T-helper 9 cell (primary cell): ENCODE measurements around the gene MSANTD1.
A peak's percentile ranks its signal among the peaks of the same experiment; 100 is the strongest.
"Not testable (repeated sequence)": the region's sequence is repeated elsewhere in the genome, so short reads cannot be mapped to it uniquely, and the experiment has no call there.

Experiments used
- DNase-seq: peaks from one replicate; pipeline ENCODE4 v3.0.0-alpha.2; 2020

MSANTD1 gene

DNA sequence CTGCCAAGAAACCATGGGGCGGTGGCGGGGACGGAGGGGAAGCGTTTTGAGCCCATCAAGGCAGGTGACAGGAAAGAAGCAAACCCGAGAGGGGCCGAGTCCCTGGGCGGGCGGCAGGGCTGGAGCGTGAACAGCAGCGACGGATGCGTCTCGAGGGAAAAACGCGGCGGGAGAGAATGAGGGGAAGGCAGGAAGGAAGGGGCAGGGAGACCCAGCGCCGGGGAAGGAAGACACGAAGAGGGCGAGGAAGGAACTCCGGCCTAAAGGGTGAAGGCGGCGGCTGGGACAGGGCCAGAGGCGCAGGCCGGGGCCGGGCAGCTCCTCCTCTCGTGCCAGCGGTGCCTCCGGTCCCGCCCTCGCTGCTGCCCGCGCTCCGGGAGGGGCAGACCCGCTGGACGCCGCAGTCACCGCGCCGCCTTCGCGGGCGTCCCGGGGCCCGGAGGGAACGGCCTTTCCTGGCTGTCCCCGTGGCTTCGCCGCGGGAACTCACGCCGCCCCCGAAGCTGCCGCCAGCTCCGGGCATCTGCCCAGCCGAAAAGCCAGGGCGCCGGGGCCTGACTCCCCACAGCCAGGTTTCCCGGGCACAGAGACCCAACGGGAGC, 43.1 kb downstream of the MSANTD1 start:
- DNase-seq = no peak

DNA sequence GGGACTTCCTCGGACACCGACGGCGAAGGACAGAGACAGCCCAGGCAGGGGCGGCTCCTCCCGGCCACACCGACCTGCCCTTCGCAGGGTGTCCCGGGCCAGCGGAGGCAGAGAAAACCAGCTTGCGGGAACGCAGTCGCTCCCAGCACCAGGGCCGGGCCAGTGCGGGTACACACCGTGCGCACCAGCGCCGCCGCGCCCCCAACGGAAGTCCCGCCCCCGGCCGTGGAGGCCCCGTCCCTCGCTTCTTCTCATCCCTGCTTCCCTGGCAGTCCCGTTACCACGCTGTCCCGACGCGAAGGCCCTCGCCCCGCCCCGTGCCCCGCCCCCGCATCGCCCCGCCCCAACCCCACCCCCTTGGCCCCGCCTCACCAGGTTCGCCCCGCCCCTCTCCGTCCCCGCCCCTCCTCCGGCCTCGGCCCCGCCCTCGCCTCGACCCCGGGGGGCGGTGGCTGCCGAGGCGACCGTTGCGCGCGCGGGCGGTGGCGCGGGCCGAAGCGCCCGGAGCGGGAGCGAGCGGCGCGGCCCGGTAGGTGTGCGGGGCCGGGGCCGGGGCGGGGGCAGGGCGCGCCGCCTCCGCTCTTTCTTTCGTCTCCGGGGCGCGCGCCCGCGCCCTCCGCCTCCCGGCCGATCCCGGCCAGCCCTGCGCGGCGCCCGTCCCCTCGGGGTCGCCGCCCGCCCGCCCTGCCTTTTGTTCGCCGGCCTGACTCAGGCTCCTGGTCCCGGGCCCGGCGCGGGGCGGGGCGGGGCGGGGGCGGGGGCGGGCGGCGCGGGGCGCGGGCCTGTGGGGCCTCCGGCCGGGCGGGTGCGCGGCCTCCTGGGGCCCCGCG, 43.8 kb downstream of the MSANTD1 start, which contains the start of gene RGS12:
RGS12 (plus strand) TSS at position 451 of the 830 bp plus-strand sequence. CDS start 23,150 bp downstream, outside the sequence.
- DNase-seq = peak; percentile 77

DNA sequence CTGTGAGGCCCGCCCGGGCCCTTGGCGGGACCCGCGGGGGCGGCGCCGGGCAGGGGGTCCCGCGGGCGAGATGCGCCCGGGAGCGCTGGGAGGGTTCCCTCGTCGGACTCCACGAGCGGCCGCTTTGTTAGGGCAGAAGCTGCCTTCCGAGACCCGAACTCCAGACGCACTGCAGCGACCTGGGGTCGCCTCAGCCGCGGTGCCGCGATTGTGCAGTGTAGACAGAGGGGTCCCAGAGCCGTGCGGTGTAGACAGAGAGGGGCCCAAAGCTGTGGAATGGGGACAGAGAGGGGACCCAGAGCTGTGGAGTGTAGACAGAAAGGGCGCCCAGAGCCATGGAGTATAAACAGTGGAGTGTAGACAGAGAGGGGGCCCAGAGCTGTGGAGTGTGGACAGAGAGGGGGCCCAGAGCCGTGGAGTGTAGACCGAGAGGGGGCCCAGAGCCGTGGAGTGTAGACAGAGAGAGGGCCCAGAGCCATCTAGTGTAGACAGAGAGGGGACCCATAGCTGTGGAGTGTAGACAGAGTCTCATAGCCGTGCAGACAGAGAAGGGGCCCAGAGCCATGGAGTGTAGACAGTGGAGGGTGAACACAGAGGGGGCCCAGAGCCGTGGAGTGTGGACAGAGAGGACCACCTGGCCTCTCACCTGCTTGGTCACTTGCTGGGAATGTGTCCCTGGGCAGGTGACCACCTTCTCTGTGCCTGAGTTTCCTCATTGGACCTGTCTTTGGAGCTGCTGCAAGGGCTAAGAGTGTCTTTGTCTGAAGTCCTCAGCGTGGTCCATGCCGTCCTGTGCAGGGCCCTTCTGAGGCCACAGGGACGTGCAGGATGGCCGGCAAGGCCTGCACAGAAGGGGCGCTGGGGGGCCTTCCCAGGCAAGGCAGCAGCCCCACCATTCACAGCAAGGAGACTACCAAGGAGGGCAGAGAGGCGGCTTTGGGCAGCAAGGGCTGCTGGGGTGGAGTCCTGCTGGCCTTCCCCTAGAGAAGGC, 44.7 kb downstream of the MSANTD1 start:
- no peak for DNase-seq

DNA sequence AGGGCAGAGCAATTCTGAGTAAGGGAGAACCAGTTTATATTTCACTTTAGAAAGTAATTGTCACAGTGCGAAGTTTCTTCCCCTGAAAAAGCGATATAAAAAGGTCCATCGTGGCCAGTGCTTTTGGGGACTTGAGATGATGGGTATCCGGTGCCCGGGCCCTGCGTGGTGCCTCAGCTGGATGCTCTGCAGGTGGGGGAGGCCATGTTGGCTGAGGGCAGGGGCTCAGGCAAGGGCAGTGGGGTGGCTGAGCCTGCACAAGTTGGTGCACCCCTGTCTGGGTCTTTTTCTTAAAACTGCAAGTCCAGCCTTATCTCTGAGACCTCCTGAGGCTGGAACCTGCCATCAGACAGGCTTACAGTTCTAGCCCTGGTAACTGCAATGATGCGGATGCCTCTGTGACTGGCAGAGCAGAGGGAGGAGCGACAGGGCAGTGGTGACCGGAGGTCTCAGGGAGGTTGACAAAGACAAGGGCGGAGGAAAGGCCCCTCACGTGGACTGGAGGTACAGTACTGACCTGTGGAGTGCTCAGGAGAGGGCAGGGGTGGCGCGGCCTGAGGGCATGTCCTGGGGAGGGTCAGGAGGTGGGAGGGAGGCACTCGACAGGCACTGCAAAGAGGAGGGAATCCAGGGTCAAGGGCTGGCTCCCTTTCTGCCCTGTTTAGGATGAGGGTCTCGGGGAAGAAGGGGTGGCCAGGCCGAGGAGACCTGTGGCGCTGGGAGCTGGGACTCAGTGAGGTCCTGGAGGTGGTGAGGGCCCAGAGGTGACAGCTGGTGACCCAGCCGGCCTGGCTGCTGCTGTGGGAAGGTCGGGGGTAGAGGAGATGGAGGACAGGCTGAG, 45.7 kb downstream of the MSANTD1 start:
- no peak for DNase-seq

- DNase-seq = no peak
Observed at GRCh38 chr4:3295837-3296624, 47.1 kb downstream of the MSANTD1 start.

- no peak for DNase-seq
Observed at GRCh38 chr4:3296651-3297050, 47.7 kb downstream of the MSANTD1 start.

DNA sequence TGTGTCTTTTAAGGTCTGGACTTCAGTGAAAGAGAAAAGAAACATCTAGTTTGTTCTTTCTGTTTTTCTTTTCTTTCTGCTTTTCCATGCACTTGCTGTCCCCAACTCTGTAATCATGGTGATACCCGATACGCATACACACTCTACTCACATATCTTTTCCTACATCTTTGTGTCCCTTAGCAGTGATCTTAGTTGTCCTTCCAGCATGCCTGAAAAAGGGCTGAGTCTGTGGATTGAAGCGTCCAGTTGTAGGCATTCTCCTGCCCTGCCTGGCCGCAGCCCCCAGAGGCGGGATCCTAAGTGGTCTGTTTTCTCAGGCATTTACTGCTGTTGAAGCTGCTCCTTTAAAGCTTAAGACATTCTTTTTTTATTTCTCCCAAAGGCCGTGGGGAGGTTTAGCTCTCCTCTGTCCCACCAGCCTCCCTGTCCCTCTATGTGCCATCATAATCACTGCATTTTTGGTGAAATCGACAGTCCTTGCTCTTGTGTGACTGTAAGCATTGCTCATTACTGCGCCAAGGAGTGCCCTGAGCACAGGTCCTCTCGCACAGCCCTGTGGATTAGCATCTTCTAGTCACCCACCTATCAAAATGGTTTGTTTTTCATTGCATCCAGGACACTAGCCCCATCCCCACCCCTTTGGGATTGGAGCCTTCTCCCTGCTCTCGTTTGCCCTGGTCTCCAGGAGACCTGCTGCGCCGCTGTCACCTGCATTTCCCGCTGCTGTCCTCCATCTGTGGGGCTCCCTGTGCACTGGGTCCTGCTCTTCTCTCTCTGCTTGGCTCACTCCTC, 48.3 kb downstream of the MSANTD1 start:
- no peak for DNase-seq

DNA sequence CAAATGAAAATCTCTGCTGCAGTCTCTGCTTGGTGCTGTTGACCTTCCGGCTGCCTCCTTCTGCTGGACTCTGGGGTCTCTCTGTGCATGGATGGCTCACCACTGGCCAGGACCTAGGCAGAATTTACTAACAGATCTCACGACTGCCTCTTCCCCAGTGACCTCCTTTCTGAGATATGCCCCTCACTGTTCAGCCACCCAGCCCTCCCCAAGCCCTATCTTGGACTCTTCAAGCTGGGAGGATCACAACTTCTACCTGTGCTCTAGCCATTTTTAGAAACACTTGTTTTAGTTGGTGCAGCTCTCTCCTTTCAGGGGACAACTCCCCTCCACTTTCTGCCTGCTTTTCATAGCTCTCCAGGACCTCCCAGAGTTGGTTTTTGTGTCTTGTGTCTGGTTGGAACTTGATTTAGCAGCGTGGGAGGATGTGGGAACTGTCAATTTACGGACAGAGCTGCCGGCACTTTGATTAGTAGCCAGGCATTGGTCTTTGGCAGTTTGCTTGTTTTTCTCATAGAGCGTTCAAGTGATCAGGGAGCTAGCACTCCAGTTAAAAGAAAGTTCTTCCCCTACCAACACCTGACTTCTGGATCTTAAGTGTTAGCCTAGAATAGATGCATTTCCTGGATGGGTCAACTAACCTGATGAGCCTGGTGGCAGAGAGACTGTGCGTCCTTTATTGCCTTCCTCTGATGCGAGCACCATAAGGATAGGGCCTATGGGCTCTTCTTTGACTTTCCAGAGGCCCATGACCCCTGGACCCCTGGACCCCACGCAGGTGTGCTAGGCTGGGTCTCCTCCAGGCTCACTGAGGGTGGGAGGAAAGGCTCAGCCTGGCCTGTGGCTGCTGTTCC, 50.4 kb downstream of the MSANTD1 start:
- DNase-seq = no peak

GRCh38 chr4:3299976-3300671, 51.2 kb downstream of the MSANTD1 start:
- DNase-seq = no peak

DNA sequence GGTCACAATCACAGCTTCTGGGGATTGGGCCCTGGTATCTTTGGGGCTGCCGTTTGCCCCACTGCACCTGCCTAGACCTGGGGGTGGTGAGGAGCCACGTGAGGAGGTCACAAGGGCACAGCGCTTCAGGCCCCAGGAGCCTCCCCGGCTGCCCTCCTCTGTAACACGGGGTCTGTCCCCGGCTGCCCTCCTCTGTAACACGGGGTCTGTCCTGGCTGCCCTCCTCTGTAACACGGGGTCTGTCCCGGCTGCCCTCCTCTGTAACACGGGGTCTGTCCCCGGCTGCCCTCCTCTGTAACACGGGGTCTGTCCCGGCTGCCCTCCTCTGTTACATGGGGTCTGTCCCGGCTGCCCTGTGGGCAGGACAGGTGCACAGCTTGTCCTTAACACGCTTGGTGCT, 51.9 kb downstream of the MSANTD1 start:
- DNase-seq = not testable (repeated sequence)

DNA sequence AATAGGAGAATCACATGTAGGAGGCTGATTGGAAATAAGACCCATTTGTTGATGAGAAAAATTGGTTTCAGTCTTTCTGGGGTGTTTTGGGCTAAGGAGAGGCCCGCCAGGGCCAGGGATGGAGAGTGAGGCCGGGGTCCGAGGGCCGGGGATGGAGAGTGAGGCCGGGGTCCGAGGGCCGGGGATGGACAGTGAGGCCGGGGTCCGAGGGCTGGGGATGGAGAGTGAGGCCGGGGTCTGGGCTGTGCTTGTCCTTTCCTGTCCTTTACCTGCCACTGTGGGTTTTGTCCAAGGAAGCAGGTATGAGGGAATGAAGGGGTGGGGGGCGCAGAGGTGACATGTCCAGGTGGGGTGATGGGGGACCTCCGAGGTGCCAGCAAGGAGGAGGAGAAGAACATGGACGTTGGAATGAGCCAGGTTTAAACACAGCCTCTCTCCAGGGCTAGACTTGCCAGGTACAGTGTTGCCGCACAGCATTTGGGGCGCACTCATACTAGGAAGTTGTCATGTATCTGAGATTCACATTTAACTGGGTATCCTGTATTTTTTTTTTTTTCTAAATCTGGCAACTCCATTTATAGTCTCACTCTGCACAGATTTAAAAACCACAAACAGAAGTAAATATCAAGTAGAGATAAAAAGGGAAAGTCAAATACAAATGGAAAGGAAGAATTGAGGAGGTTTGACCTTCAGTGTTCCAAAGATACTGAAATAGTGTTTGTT, 52.7 kb downstream of the MSANTD1 start:
- no peak for DNase-seq

- peak; percentile 79 for DNase-seq
Observed at GRCh38 chr4:3302173-3302785, 53.3 kb downstream of the MSANTD1 start.

- DNase-seq = no peak
Observed at GRCh38 chr4:3302786-3303564, 54.0 kb downstream of the MSANTD1 start.

GRCh38 chr4:3303565-3303824, 54.5 kb downstream of the MSANTD1 start:
- DNase-seq = no peak

DNA sequence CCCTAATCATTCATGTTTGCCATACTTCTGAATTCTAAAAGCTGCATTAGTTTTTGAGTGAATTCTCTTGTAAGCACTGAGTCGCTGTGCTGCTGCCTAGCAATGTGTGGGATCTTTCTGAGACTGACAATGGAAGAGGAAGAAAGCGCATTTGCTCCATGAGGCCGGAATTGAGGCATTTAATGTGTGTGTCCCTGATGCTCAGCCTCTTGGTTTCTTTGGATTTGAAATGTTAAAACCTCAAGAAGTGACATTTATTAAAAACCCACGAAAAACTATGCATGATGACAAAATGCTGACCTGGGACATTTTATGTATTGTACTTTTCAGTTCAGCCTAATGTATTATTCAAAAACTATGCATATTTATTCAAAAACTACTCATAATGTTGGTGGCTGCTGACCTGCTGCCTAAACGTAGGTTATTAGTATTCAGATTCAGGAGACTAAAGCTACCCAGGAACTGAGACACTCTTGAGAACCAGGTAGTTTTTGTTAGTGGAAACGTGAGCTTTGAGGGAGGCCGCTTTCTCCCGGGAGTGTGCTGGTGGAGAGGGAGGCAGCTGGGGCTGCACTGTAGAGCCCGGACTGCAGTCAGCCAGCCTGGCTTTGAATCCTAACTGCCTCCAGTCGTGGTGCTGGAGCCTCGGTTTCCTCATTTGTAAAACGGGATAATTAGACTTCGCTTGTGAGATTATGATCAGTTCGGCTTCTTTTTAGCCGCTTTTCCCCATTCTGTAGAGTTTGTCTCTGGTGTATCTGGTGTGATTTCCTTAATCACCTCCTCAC, 55.2 kb downstream of the MSANTD1 start:
- no peak for DNase-seq
